Right ventricle myocardium inferior (tissue), 1 donor: ENCODE results near the gene PYCR2. TPM values are rescaled to one million over a fixed set of nuclear protein-coding genes. Genes with fewer than 3 reads are reported as not detected.
A peak's percentile ranks its signal among the peaks of the same experiment; 100 is the strongest.

Experiments
- ATAC-seq: fragments of 200-7000 bp; cut with Tn5 transposase; one replicate; pipeline ENCODE4 v1.9.1; 2020; ENCODE audit warnings: mild to moderate bottlenecking, moderate library complexity
- DNase-seq: peaks from one replicate; pipeline ENCODE4 v3.0.0; 2021; ENCODE audit errors: missing footprints
- intact Hi-C: fragments of 100-400 bp; cut with DNase I; formaldehyde crosslinking; loops from one replicate; pipeline ENCODE4 v1.11.0; 2022
- total RNA-seq: library from RNA; stranded (reverse); fragmentation: NEBNext Ultra II Directional; extraction: Animal tissue kit (Norgen Biotek cat#: 25700); gene quantifications from one replicate; pipeline ENCODE4 v1.2.1, GENCODE V29; 2021
- donor health status: DM: no; HTN: yes; CAD: no; lungs with severe emphysema.

The PYCR2 gene
- total RNA-seq, 1 donor from 2014 or later, result 58.6 TPM

- ATAC-seq, result no peak
- intact Hi-C loops, result loop anchor here (5.0 kb wide), 1 partner anchor 71 kb away; the partner anchor contains the start of gene EPHX1
- DNase-seq, result no peak
These were observed 40.3 kb downstream of the PYCR2 start for GRCh38 chr1:225883616-225884265.

GRCh38 chr1:225882694-225883615 lies 41.1 kb downstream of the PYCR2 start:
- intact Hi-C loops, result loop anchor here (1.0 to 5.0 kb wide), 2 partner anchors 41 to 71 kb away; partner anchors contain the start of genes EPHX1 and PYCR2
- peak; percentile 84 for DNase-seq

GRCh38 chr1:225881959-225882693 lies 41.9 kb downstream of the PYCR2 start, which contains the start of gene TMEM63A:
TSS of gene TMEM63A (minus strand) at chr1:225882380. CDS start at chr1:225877580, 4,800 bp downstream.
- intact Hi-C loops, result loop anchor here (1.0 to 5.0 kb wide), 2 partner anchors 42 to 70 kb away; partner anchors contain the start of genes EPHX1 and PYCR2
- ATAC-seq (peak; percentile 94), DNase-seq (peak; percentile 96)

More at GRCh38 chr1:225882694-225883615, 41.1 kb downstream of the PYCR2 start:
- peak; percentile 55 for ATAC-seq

- peak; percentile 34 for ATAC-seq
- peak; percentile 81 for DNase-seq
- intact Hi-C loops, result loop anchor here (5.0 kb wide), 1 partner anchor 69 kb away; the partner anchor contains the start of gene EPHX1
These were observed 42.7 kb downstream of the PYCR2 start for GRCh38 chr1:225881081-225881958.

GRCh38 chr1:225880636-225881035 lies 43.4 kb downstream of the PYCR2 start:
- DNase-seq (no peak), ATAC-seq (no peak)
- intact Hi-C loops, result loop anchor here (5.0 kb wide), 1 partner anchor 68 kb away; the partner anchor contains the start of gene EPHX1

GRCh38 chr1:225880222-225880588 lies 43.8 kb downstream of the PYCR2 start:
- ATAC-seq (no peak), DNase-seq (no peak)
- intact Hi-C loops, result loop anchor here (5.0 kb wide), 1 partner anchor 68 kb away; the partner anchor contains the start of gene EPHX1

- intact Hi-C loops, result loop anchor here (5.0 kb wide), 1 partner anchor 67 kb away; the partner anchor contains the start of gene EPHX1
- no peak for DNase-seq
- no peak for ATAC-seq
These were observed 44.4 kb downstream of the PYCR2 start for GRCh38 chr1:225879521-225880221.

GRCh38 chr1:225878282-225878681 lies 45.8 kb downstream of the PYCR2 start:
- ATAC-seq (no peak), DNase-seq (no peak)
- intact Hi-C loops, result no loop called here

GRCh38 chr1:225877580-225877979 lies 46.5 kb downstream of the PYCR2 start:
- DNase-seq (peak; percentile 79), ATAC-seq (peak; percentile 29)
- intact Hi-C loops, result loop anchor here (2.0 kb wide), 1 partner anchor 33 kb away; no protein-coding TSS in a partner anchor

- intact Hi-C loops, result loop anchor here (2.0 kb wide), 1 partner anchor 34 kb away; no protein-coding TSS in a partner anchor
- DNase-seq, result no peak
- ATAC-seq, result no peak
These were observed 47.0 kb downstream of the PYCR2 start for GRCh38 chr1:225876900-225877510.

GRCh38 chr1:225875044-225875815 lies 48.8 kb downstream of the PYCR2 start:
- intact Hi-C loops, result no loop called here
- ATAC-seq, result no peak
- no peak for DNase-seq

- intact Hi-C loops, result no loop called here
- ATAC-seq, result no peak
- DNase-seq, result no peak
These were observed 49.6 kb downstream of the PYCR2 start for GRCh38 chr1:225874431-225874830.

- DNase-seq, result no peak
- intact Hi-C loops, result no loop called here
- ATAC-seq, result no peak
These were observed 50.7 kb downstream of the PYCR2 start for GRCh38 chr1:225873281-225873850.

GRCh38 chr1:225872075-225872430 lies 52.0 kb downstream of the PYCR2 start:
- intact Hi-C loops, result no loop called here
- ATAC-seq, result no peak
- DNase-seq, result no peak

- ATAC-seq, result no peak
- intact Hi-C loops, result no loop called here
These were observed 52.5 kb downstream of the PYCR2 start for GRCh38 chr1:225871359-225872074.

More at GRCh38 chr1:225871359-225872074, 52.5 kb downstream of the PYCR2 start:
- DNase-seq, result no peak
